AG10803 (cell line): ENCODE measurements around the gene CFI.
A peak's percentile ranks its signal among the peaks of the same experiment; 100 is the strongest.

Experiments
- DNase-seq: peaks from one replicate; pipeline ENCODE4 v3.0.0; 2010; ENCODE audit warnings: low read depth
- H3K4me3 ChIP-seq: 2 replicates; pipeline ENCODE4 v1.5.1; 2011; ENCODE audit warnings: mild to moderate bottlenecking, low read length, control low read depth
- TF ChIP-seq, protein P1 (sequence below): conservative IDR thresholded peaks from 2 replicates; pipeline ENCODE4 v1.5.1; 2011; ENCODE audit warnings: mild to moderate bottlenecking, low read length, control low read depth, inconsistent platforms

Gene CFI

DNA sequence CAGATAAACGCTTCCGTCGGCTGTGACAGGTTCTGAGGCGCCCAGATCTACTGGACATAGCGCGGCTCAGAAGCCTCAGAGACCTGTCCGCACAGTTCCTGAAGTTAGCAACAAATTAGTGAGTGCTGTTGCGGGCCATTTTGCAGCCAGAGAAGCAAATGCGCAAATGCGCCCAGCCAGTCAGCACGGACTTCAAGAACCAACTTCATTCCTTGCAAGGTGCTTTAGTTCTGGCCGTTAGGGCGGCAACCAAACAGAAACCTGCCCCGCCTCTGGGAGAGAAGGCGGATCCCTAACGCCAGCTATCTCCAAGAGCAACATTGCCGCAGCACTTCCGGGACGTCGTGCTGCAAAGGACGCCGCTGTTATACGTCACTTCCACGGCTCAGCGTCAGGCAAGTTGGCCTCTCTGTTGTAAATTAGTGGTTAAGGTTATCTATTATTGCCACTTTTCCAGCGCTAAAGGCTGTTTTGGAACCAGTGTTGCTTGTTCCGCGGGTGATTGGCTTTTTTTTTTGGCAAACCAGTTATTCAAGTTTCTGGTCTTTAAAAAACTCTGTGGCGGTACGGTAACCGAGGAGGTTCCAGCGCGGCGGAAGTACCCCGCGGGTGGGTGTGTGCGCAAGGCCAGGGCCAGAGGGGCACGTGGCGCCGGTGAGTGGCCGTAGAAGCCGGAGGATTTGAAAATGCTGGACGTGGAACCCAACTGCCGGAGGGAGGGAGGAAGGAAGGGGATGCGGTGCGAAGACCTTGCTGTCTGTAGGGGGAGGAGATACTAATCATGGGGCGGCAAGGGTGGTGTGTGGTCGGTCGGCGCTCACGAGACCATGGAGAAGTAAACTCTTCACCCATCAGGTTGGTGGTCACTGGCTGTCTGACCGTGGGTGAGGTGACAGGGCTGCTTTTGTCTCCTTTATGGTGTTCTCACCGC lies 13.6 kb upstream of the CFI start, which contains the start of gene GAR1:
GAR1 (plus strand) TSS at position 612 of the 931 bp plus-strand sequence. CDS start 403 bp downstream, outside the sequence.
- TF ChIP-seq, protein P1, sequence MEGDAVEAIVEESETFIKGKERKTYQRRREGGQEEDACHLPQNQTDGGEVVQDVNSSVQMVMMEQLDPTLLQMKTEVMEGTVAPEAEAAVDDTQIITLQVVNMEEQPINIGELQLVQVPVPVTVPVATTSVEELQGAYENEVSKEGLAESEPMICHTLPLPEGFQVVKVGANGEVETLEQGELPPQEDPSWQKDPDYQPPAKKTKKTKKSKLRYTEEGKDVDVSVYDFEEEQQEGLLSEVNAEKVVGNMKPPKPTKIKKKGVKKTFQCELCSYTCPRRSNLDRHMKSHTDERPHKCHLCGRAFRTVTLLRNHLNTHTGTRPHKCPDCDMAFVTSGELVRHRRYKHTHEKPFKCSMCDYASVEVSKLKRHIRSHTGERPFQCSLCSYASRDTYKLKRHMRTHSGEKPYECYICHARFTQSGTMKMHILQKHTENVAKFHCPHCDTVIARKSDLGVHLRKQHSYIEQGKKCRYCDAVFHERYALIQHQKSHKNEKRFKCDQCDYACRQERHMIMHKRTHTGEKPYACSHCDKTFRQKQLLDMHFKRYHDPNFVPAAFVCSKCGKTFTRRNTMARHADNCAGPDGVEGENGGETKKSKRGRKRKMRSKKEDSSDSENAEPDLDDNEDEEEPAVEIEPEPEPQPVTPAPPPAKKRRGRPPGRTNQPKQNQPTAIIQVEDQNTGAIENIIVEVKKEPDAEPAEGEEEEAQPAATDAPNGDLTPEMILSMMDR = no peak
- peak within 1 kb of the TSS; percentile 82 for H3K4me3 ChIP-seq
- peak; percentile 86 for DNase-seq

DNA sequence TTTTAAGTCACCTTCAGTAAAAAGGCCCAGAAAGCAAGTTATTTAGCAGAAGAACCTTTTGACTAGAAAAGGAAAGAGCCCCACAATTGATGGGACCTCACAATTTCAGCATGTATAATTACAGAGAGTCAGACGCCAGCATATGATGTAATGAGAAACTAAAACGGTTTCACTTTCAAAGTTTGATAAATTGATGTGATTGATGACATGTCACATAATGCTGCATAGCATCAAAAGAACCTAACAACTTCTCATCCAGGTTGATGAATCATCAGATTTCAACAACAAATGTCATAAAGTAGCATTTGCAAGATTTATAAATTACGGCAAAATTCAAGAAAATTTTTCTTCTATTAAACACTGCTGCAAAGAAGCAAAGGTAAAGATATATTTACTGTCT lies 9.9 kb upstream of the CFI start:
- no peak overlapping the region for H3K4me3 ChIP-seq
- DNase-seq = no peak
- TF ChIP-seq, protein P1 = no peak

DNA sequence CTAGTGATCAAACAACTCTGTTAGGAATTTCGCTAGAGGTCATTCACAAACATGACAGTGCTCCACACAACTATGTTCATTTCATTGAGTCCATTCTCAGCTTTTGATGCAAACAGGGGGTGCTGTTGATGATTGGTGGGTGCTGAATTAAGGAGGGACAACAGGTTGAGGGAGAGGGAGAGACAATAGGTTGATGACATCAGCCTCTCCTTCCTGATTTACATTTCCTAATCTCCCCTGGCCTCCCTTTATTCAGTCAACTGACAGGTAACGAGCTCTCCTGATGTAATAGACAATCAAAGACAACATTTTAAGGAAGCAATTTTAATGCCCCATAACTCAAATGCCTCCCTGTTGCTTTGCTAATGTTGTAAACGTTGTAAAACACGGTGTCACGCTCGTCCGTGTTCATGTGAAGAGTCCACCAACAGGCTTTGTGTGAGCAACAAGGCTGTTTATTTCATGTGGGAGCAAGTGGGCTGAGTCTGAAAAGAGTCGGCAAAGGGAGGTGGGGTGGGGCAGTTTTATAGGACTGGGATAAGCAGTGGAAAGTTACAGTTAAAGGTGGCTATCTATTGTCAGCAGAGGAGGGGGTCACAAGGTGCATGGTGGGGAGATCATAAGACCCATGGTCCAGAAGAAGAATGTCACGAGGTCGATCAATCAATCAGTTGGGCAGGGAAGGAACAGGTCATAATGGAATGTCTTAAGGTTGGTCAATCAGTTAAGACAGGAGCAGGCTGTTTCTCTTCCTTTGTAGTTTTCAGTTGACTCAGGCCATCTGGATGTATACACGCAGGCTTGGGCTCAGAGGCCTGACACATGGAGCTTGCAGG lies 9.0 kb upstream of the CFI start:
- no peak overlapping the region for H3K4me3 ChIP-seq
- TF ChIP-seq, protein P1 = no peak
- DNase-seq = no peak

DNA sequence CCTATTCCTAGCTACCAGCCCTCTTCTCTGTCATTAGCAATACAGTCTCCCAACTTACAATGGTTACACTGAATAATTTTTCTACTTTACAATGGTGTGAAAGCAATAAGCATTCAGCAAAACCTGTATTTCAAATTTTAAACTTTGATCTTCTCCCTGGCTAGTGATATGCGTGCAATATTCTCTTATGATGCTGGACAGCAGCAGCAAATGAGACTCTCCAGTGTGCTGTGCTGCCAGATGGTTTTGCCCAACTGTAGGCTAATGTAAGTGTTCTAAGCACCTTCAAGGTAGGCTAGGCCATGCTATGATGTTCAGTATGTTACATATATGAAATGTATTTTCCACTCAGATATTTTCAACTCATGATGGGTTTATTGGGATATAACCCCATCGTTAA lies 7.9 kb upstream of the CFI start:
- no peak overlapping the region for H3K4me3 ChIP-seq
- DNase-seq = no peak
- TF ChIP-seq, protein P1 = no peak

DNA sequence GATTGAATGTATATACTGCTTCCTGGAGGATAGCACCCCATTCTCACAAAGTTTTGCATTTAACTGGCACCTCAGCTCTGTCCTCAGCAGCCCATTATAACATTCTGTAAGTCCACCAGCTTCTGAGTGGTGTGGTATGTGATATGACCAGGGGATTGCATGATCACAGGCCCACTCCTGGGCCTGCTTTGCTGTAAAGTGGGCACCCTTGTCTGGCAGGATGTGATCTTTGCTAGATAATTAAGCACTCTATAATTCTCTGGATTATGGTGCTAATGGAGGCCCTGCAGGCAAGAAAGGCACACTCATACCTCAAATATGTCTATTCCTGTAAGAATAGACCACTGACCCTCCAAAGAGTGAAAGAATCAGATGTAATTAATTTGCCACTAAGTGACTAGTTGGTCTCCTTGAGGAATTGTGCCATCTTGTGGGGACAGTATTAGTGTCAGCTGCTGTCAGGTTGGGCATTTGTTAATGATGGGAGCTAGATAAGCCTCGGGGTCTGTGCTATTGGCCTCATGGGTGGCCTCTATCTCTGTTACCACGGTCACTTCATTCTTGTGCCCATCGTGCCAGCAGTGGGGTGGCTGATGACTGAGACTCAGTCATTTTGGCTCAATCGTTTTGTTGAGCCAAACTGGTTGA lies 2.2 kb upstream of the CFI start:
- H3K4me3 ChIP-seq = no peak overlapping the region
- peak; percentile 45 for DNase-seq
- TF ChIP-seq, protein P1 = peak; percentile 51

DNA sequence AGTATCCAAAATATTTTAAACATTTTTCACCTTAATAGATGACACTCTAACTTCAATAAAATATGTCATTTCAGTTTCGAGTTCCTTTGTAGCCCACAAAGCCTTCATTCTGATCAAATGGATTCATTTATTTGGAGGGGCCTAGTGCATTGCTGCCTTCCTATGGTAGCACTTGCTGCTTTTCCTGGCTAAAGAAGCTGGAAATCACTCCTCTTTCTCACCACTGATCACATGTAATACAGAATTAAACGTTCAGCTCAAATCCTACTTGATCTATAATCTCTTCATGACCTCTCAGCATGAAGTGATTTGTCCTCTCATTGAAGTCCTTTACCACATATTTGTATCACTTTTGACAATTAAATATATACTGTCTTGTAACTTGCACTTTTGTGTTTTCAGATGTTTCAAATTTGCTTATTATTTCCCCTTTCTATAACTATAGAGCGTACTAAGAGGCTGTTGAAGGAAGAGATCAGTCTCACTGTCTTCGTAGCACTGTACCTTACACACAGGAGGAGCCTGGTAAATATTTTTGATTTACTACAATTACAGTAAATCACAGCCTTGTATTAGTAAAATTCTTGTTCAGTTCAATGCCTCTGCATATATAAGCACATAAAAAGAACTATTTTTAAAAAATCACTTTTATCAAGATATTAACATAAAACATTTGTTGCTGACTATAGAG lies 555 bp downstream of the CFI start:
- no peak for DNase-seq
- no peak overlapping the region for H3K4me3 ChIP-seq
- TF ChIP-seq, protein P1 = no peak
